WTC11 (cell line): ENCODE data around the gene RAB11FIP3.

Experiments
- AFF4 ChIP-seq: sonication (generic); formaldehyde crosslinking; IDR thresholded peaks from 2 replicates; pipeline ENCODE4 v1.8.1; 2023; ENCODE audit warnings: mild to moderate bottlenecking, missing genetic modification reagents, borderline replicate concordance
- CTCF ChIP-seq: fragments of 200-600 bp; IDR thresholded peaks from 2 replicates; pipeline ENCODE4 v1.8.0; 2022; ENCODE audit warnings: antibody characterized with exemption
- GABPB1 ChIP-seq: sonication (generic); formaldehyde crosslinking; IDR thresholded peaks from 2 replicates; pipeline ENCODE4 v1.8.1; 2023; ENCODE audit warnings: mild to moderate bottlenecking, missing genetic modification reagents
- IRF1 ChIP-seq: sonication (generic); formaldehyde crosslinking; IDR thresholded peaks from 2 replicates; pipeline ENCODE4 v1.8.0; 2023; ENCODE audit warnings: missing genetic modification reagents
- IRF2 ChIP-seq: sonication (generic); formaldehyde crosslinking; IDR thresholded peaks from 2 replicates; pipeline ENCODE4 v1.8.0; 2022; ENCODE audit warnings: low read depth, missing genetic modification reagents, borderline replicate concordance
- MAX ChIP-seq: sonication (generic); formaldehyde crosslinking; IDR thresholded peaks from 2 replicates; pipeline ENCODE4 v1.8.0; 2022; ENCODE audit warnings: mild to moderate bottlenecking, missing genetic modification reagents
- SP1 ChIP-seq: sonication (generic); formaldehyde crosslinking; conservative IDR thresholded peaks from 2 replicates; pipeline ENCODE4 v1.8.1; 2022; ENCODE audit warnings: missing genetic modification reagents
- USF1 ChIP-seq: sonication (generic); formaldehyde crosslinking; IDR thresholded peaks from 2 replicates; pipeline ENCODE4 v1.8.0; 2022; ENCODE audit warnings: mild to moderate bottlenecking, missing genetic modification reagents
- USF2 ChIP-seq: sonication (generic); formaldehyde crosslinking; IDR thresholded peaks from 2 replicates; pipeline ENCODE4 v1.8.1; 2023; ENCODE audit warnings: mild to moderate bottlenecking, missing genetic modification reagents, moderate library complexity

GRCh38 chr16:536746-537145, 111.3 kb downstream of the RAB11FIP3 start:
- TF ChIP-seq CTCF (no peak), SP1 (no peak), IRF1 (no peak), GABPB1 (CRISPR knock-in tag) (no peak), MAX (no peak), AFF4 (CRISPR knock-in tag) (no peak), IRF2 (CRISPR knock-in tag) (no peak), USF2 (CRISPR knock-in tag) (no peak), USF1 (CRISPR knock-in tag) (no peak)
